ENCODE data around the gene GOLGA6C.
"Not testable (repeated sequence)": the region's sequence is repeated elsewhere in the genome, so short reads cannot be mapped to it uniquely, and the experiment has no call there.

Gene GOLGA6C

GRCh38 chr15:75228787-75229186 lies 29.3 kb upstream of the GOLGA6C start:
- DNase-seq = no peak

DNA sequence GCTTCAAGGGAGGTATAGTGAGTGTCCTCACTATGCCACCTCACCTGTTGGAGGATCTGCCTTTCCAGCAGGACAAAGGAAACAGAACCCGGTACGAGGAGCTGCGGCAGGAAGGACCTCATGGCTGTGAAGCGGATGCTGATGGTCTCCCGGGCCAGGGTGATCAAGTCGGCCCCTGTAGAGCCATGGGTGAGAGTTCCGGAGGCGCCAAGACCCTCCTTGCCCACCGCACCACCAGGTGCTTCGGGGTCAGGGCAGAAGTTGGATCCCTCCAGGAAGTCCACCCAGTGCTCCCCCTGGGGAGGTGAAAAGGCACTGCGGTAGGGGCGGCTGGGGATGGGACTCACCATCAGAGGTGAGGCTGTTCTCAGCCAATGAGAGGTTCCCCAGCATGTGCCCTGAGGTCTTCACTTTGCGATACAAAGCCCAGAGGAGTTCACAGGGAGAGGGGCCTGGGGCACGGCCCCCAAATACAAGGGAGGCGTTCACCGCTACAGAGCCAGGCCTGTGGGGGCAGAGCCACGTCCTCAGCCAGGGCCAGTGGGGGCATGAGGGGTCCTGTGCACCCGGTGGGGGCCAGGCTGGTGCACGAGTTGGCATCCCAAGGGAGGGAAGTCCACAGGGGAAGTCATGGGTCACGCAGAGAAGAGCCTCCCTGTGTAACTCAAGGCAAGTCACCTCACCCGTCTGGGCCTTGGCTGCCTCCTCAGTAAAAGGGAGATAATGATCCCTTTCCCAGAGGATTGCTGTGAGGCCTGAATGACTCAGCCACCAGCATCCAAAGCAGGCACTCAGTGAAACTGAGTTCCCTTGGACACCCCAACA lies 28.7 kb upstream of the GOLGA6C start:
- DNase-seq = no peak

GRCh38 chr15:75230016-75230343 lies 28.2 kb upstream of the GOLGA6C start:
- no peak for DNase-seq

GRCh38 chr15:75230551-75231371 lies 27.4 kb upstream of the GOLGA6C start:
- no peak for DNase-seq

- DNase-seq = no peak
Observed at GRCh38 chr15:75231836-75232235, 26.3 kb upstream of the GOLGA6C start.

- DNase-seq = no peak
Observed at GRCh38 chr15:75232252-75232813, 25.8 kb upstream of the GOLGA6C start.

- no peak for DNase-seq
Observed at GRCh38 chr15:75232826-75233503, 25.2 kb upstream of the GOLGA6C start.

GRCh38 chr15:75233504-75234190 lies 24.5 kb upstream of the GOLGA6C start:
- DNase-seq = no peak

- no peak for DNase-seq
Observed at GRCh38 chr15:75234191-75234810, 23.8 kb upstream of the GOLGA6C start.

DNA sequence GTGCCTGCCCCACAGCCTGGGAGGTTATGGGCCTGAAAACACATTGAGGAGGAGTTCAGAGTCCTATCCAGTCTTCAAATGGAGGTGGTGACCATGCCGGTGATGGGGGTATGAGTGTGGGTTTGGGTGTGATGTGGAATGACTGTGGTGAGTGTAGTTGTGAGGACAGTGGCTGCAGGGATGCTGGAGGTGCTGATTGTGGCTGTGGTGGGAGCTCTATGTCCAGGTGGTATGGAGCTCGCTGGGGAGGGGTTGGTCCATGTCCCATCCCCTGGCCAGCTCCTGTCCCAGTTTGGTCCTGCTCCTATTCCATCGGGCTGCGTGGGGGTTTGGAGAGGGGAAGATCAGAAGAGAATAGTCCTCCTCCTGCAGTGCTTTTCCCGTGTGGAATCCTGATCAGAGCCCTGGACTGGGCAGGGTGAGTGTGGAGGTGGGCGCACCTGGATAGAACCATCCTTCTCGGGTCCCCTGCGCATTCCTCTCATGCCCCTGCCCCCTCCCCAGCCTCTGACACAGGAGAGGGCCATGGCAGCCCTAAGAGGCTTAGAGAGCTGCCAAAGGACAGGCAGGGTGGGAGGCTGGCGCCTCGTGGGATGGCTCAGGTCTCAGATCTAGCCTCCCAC lies 23.0 kb upstream of the GOLGA6C start:
- DNase-seq = no peak

DNA sequence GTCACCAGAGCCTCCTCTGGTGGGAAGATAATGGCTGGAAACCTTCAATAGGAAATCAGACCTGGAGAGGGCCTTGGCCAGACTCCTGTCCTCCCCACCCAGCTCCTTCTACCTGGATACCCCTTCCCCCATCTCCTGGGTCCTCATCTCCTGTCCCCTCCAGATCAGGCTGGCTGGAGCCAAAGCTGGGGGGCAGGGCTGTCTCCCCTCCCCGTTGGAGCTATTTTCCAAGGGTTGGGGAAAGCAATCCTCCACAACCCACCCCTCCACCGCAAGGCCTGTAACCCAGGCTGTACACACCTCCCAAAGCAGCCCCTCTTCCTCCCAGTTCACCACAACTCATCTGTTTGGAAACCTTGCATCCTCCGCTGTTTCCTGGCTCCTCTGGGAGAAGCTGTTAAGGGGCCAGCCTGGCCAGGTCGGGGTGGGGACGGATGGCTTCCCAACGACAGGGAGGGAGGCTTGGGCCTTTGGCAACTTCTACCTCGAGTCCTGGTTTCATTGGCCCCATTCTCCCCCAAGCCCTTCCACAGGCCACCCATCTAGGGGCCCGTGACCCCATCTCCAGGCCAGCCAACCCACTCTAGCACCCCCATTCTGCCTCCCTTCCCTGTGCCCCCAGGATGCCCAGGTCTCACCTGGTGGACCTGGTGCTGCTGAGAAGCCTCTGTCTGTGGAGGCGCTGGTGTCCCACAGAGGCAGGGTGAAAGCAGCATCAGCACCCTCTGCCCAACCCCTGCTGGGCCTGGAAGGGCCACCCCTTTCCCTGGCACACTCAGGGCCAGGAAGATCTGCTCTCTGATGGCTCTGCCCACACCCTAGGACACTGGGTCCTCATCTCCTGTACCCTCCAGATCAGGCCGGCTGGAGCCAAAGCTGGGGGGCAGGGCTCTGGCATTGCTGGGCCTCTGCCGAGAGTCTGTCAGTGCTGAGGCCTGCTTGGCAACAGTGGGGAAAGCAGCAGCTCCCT lies 22.1 kb upstream of the GOLGA6C start:
- DNase-seq = no peak

DNA sequence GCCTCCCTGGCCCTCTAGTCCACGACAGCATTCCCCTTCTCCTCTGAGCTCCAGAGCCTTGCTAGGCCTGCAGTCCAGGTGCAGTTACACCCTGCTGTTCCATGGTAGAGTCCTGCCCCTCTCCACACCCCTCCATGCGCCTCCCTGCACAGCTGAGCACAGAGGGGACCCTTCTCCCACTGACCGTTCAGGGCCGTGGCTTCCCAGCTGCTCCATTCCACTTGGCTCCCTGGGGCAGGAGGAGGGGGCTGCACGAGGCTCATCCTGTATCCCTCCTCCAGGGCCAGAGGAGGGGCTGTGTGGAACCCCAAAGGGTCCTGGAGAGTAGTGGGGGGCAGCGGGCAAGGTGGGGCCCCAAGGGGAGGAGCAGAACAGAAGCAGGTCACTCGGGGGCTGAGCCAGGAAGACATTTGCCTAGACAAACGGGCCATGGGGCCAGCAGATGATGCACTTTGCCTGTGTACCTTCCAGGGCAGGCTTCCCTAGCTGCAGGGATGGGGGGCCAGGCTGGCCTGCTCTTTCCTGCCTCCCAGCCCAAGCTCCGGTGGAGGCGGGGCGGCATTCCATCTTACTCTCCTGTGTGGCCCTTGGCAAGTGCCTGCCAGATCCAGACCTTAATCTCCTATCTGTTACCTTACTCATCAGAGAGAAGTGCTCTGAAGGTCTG lies 20.7 kb upstream of the GOLGA6C start:
- DNase-seq = no peak

DNA sequence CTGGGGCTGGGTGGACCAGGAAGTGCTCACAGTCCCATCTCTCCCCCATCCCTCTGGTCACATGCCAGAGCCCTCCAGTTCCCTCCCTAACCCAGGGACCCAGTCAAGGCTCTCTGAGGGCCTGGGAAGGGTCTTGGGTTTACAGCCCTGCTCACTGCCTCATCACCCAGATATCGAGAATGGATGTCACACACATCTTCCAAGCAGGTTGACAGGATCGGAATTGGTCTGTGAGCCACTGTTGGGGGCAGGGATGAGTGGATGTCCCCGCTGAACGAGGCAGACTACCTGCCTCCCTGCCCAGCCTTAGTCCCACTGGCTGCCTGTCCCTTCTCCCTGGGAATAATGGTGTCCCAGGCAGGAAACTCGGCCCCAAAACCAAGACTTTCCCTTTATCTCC lies 20.0 kb upstream of the GOLGA6C start:
- no peak for DNase-seq

GRCh38 chr15:75245741-75246140 lies 12.4 kb upstream of the GOLGA6C start:
- not testable (repeated sequence) for DNase-seq

DNA sequence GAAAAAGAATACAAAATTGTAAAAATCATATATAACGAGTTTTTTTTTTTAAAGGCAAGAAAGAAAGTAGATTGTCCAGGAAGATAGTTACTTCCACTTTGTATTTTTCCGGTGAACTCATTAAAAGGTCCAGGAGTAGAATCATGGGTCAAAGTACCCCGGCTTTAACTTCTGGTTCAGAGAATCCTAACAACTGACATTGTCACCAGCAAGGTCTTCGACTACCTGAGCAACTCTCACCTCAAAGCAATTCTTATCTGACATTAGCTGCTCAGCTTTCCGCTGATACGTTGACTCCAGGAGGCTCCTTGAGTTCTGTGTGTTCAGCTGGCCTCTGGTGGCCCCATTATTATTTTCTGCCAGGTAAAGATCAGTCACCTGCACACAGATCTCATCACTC lies 9.1 kb upstream of the GOLGA6C start:
- DNase-seq = not testable (repeated sequence)

GRCh38 chr15:75249726-75250125 lies 8.4 kb upstream of the GOLGA6C start:
- DNase-seq = no peak

DNA sequence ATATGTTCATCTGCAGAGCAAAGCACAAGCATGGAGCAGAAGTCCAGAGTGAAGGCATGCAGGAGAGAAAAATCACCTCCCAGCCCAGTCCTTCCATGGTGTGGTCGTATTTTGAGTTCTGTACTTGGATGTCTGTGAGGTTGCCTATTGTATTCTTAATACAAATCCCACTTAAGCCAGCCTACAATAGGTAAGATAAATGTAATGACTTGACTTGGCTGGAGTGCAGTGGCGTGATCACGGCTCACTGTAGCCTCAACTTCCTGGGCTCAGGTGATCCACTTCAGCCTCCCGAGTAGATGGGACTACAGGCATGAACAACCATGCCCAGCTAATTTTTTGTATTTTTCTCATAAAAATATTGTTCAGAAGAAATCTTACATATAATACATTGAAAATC lies 6.8 kb upstream of the GOLGA6C start:
- DNase-seq = not testable (repeated sequence)

GRCh38 chr15:75252285-75252684 lies 5.8 kb upstream of the GOLGA6C start:
- not testable (repeated sequence) for DNase-seq

DNA sequence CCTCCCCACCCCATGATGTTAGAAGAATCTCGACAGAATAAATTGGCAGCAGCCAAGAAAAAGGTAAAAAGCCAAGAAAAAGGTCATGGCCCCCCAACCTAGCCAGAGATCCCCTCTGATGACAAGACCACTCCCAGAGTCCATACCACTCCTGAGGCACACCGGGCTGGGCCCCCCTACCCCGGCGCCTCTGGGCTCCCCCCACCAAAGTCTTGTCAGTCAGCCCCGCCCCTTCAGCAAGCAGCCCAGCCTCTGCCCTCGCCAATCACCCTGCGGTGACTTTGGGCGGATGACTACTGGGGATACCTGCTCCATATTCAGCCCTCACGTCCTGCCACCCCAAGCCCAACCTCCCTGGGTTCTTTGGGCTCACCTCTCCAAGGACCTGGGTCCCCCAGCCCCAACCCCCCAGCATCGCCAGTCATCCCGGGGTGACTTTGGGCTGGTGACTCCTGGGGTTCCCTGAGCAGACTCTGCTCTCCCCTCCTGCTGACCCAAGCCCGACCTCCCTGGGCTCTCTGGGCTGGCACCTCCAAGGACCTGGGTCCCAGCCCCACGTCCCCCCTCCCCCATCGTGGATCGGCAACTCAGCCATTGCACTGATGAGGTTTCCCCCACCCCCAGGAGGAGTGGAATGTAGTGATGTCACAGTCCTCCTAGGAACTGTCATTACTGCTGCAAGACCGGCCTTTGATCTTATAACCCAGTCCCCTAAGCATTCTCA lies 648 bp downstream of the GOLGA6C start:
- DNase-seq = not testable (repeated sequence)
